Cardiac muscle cell (in vitro differentiated cells and primary cell): ENCODE measurements around the gene MGMT. TPM values are rescaled to one million over a fixed set of nuclear protein-coding genes. Genes with fewer than 3 reads are reported as not detected.

Source experiments
- DNase-seq, 2 donors: peaks; one replicate each; pipeline versions ENCODE4 v3.0.0 to v3.0.0-alpha.2; 2010 to 2017; ENCODE audit warnings: low read depth in 1 of 2, low spot score in 1 of 2
- H3K27ac ChIP-seq: fragments of 200-600 bp; sonication (generic); 2 replicates; pipeline ENCODE4 v1.5.1; 2016
- H3K27me3 ChIP-seq: fragments of 200-600 bp; sonication (generic); 2 replicates; pipeline ENCODE4 v1.6.0; 2016; ENCODE audit warnings: control low read depth
- H3K36me3 ChIP-seq: fragments of 200-600 bp; sonication (generic); 2 replicates; pipeline ENCODE4 v1.5.1; 2016; ENCODE audit warnings: control low read depth
- H3K4me1 ChIP-seq: fragments of 200-600 bp; sonication (generic); 2 replicates; pipeline ENCODE4 v1.8.1; 2017; ENCODE audit warnings: low read depth, mild to moderate bottlenecking, mixed run types
- H3K4me3 ChIP-seq: fragments of 200-600 bp; sonication (generic); 2 replicates; pipeline ENCODE4 v1.5.1; 2016; ENCODE audit warnings: mild to moderate bottlenecking
- H3K9me3 ChIP-seq: fragments of 200-600 bp; sonication (generic); 2 replicates; pipeline ENCODE4 v1.5.1; 2017; ENCODE audit warnings: low read depth, mild to moderate bottlenecking, control low read depth
- polyA plus RNA-seq: library from polyadenylated mRNA; unstranded; fragments of >200 nt; fragmentation: Nextera tagmentation; extraction: Ambion mirVana; gene quantifications from 2 replicates; pipeline ENCODE4 v1.2.1, GENCODE V29; 2016
- total RNA-seq: library from RNA; depleted of rRNA; stranded (reverse); fragments of >200 nt; gene quantifications from 2 replicates; pipeline ENCODE4 v1.2.3, GENCODE V29; 2016
- TF ChIP-seq, protein P1 (sequence below): IDR thresholded peaks from 2 replicates; pipeline ENCODE4 v1.5.1; 2012; ENCODE audit warnings: low read depth, mild to moderate bottlenecking, low read length

Gene MGMT
- total and polyA plus RNA-seq, 2 experiments from 2014 or later, result 21.8 to 28.0 TPM

DNA sequence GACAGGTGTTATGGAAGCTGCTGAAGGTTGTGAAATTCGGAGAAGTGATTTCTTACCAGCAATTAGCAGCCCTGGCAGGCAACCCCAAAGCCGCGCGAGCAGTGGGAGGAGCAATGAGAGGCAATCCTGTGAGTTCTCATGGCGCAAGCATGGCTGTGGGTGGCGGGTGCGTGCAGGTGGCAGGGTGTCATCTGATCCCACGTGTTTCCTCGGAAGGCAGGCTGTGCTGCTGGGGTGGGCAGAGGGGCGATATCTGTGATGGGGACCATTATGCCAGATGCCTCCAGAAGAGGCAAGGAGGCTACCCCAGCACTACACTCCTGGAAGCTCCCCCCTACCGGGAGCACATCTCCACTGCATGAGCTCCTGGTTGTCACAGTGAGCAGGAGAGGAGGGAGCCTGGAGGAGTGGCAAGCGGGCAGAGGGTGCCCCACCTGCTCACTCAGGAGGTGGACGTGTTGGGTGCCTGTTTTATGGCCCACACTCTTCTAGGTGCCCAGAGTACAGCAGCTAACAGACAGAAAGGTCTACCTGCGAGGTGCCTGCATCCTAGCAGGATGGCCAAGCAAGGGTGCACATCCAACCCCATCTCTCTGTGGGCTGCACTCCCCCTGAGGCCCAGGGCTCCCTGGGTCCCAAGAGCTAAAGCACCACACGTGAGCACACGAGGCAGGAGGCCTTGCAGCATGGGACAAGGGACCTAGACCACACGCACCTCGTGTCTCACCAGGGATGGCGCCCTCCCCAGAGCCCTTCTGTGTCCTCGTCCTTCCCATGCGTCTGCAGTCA, 292.4 kb downstream of the MGMT start:
- no peaks in the 10 kb centered on the region for H3K9me3 ChIP-seq
- H3K27me3 ChIP-seq, result no peaks in the 10 kb centered on the region
- no peak overlapping the region for H3K27ac ChIP-seq
- DNase-seq, result no peak
- H3K4me1 ChIP-seq, result no peaks in the 10 kb centered on the region
- TF ChIP-seq, protein P1, sequence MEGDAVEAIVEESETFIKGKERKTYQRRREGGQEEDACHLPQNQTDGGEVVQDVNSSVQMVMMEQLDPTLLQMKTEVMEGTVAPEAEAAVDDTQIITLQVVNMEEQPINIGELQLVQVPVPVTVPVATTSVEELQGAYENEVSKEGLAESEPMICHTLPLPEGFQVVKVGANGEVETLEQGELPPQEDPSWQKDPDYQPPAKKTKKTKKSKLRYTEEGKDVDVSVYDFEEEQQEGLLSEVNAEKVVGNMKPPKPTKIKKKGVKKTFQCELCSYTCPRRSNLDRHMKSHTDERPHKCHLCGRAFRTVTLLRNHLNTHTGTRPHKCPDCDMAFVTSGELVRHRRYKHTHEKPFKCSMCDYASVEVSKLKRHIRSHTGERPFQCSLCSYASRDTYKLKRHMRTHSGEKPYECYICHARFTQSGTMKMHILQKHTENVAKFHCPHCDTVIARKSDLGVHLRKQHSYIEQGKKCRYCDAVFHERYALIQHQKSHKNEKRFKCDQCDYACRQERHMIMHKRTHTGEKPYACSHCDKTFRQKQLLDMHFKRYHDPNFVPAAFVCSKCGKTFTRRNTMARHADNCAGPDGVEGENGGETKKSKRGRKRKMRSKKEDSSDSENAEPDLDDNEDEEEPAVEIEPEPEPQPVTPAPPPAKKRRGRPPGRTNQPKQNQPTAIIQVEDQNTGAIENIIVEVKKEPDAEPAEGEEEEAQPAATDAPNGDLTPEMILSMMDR, result no peak
- no peak overlapping the region for H3K4me3 ChIP-seq
- no peaks in the 10 kb centered on the region for H3K36me3 ChIP-seq

DNA sequence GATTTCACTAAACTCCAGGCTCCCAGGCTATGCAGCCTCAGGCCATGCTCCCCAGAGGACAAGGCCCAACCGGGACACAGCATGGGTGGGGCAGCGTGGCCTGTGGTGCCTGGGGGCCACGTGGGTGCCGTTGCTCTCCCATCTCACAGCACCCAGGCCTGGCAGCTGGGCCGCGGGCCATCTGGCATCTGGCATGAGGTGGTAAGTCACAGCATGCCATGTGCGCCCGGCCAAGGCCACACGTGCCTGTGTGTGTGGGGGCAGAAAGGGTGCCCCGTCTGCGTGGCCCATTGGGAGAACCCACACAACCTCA, 292.9 kb downstream of the MGMT start:
- Histone ChIP-seq H3K27me3 (no peaks in the 10 kb centered on the region), H3K4me3 (no peak overlapping the region), H3K36me3 (no peaks in the 10 kb centered on the region), H3K9me3 (no peaks in the 10 kb centered on the region), H3K4me1 (no peaks in the 10 kb centered on the region), H3K27ac (no peak overlapping the region)
- DNase-seq, result no peak
- TF ChIP-seq, protein P1, result no peak

DNA sequence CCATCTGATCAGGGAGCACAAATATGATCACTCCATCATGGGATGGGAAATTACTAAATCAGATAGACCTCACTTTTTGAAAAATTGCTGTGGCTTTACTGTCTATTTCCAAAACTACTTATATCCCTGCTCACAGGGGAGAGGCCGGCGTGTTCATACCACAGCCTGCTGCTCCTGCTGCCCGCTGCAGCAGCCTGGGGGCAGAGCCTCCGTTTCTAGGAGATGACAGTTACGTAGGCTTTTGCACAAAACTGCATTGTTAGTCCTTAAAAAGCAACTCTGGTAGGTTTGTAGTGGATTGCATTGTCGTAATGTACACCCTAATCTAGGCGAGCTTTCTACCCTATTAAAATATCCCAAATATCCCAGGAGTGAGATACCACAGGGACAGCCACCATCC, 293.4 kb downstream of the MGMT start:
- Histone ChIP-seq H3K36me3 (no peaks in the 10 kb centered on the region), H3K27ac (no peak overlapping the region), H3K27me3 (no peaks in the 10 kb centered on the region), H3K4me1 (no peaks in the 10 kb centered on the region), H3K4me3 (no peak overlapping the region), H3K9me3 (no peaks in the 10 kb centered on the region)
- TF ChIP-seq, protein P1, result no peak
- DNase-seq, result no peak

DNA sequence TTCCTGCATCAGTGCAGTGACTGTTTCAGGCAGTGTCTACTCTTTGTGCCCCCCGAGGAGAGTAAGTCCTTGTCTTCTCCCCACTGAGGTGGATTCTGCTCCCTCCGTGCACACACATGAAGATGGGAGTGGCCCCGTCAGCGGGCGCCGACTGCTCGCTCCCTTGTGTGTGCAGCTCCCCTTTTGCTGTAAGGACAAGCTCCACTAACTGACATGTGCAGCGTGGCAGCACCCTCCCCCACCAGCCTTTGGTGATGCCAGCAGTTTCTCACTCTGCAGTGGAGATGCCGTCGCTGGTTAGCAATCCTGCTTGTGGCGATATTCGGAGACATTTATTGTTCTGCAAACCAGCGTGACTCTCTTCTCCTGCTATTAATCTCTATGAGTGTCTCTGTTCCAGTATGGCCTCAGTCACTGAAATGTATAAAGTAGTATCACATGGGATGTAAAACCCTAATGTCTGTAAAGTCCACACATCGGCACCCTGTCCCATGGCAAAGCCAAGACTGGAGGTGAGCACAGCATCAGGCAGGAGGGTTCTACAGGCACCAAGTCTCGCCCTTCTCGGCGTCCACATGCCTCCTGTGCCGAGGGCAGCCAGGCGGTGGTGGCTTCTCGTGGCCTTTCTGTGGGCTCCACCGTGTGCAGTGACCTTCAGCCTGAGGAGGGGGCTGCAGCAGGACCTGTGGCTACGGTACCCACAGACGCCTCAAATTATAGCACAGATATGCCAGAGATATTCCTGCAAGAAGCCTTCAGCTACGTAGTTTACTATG, 294.3 kb downstream of the MGMT start:
- H3K27me3 ChIP-seq, result no peaks in the 10 kb centered on the region
- no peak overlapping the region for H3K4me3 ChIP-seq
- TF ChIP-seq, protein P1, result no peak
- H3K4me1 ChIP-seq, result no peaks in the 10 kb centered on the region
- no peak for DNase-seq
- no peaks in the 10 kb centered on the region for H3K36me3 ChIP-seq
- H3K27ac ChIP-seq, result no peak overlapping the region
- H3K9me3 ChIP-seq, result no peaks in the 10 kb centered on the region

DNA sequence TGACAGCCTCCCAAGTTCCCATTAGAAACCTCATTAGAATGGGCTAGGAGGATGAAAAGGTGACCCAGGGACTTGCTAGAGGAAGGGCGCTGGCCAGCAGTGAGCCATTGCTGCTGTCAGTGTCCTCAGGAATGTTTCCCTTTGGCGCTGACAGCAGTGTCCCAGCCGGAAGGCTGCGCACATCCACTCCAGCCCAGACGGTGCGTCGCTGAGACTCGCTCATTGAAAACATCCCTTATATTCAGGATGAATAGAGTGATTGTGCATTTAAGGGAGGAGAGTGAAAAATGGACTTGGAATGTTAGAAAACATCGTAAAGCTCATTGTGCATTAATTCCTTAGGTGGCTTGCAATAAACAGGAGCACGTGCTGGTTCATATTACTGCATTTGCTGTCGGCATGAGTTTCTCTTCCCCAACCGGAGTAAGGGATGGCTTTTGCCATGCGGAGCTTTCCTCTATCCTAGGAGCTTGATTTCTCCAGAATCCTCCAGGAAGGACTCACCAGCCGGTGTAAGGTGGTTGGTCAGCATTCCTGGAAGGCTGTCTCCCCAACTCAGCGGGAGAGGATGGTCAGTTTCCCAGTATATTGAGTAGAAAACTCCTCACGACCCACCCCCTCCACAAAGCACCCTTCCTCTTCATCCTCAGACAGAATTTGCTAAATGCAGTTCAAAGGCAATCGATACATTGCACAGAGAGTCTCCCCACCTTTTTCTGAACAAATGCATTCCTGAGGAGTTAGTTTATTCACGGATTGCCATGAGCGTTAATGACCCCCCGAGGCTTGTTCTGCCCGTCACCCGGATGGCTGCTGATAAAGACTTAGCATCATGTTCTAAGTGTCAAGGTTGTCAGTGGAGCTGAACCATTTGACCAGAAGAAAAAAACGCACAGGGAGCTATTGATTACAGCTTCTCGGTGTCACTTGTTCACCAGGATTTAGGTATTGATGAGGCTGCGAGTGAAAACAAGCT, 295.2 kb downstream of the MGMT start:
- TF ChIP-seq, protein P1, result no peak
- no peak overlapping the region for H3K4me3 ChIP-seq
- no peaks in the 10 kb centered on the region for H3K27me3 ChIP-seq
- H3K4me1 ChIP-seq, result no peaks in the 10 kb centered on the region
- no peaks in the 10 kb centered on the region for H3K9me3 ChIP-seq
- H3K36me3 ChIP-seq, result no peaks in the 10 kb centered on the region
- DNase-seq, result no peak
- no peak overlapping the region for H3K27ac ChIP-seq
